ENCODE results near the gene DCBLD1.
"Not testable (repeated sequence)": the region's sequence is repeated elsewhere in the genome, so short reads cannot be mapped to it uniquely, and the experiment has no call there.

DCBLD1 gene

GRCh38 chr6:117503211-117503610 is 20.7 kb downstream of the DCBLD1 start:
- no peak for DNase-seq

GRCh38 chr6:117504478-117505144 is 22.1 kb downstream of the DCBLD1 start:
- DNase-seq: no peak

- DNase-seq: no peak
Measured at GRCh38 chr6:117505311-117505710, 22.8 kb downstream of the DCBLD1 start.

- DNase-seq: no peak
Measured at GRCh38 chr6:117506180-117506835, 23.8 kb downstream of the DCBLD1 start.

- DNase-seq: no peak
Measured at GRCh38 chr6:117506907-117507306, 24.4 kb downstream of the DCBLD1 start.

- DNase-seq: no peak
Measured at GRCh38 chr6:117508450-117508971, 26.0 kb downstream of the DCBLD1 start.

- no peak for DNase-seq
Measured at GRCh38 chr6:117509021-117509420, 26.5 kb downstream of the DCBLD1 start.

- DNase-seq: no peak
Measured at GRCh38 chr6:117512056-117512828, 29.8 kb downstream of the DCBLD1 start.

- no peak for DNase-seq
Measured at GRCh38 chr6:117512987-117513573, 30.6 kb downstream of the DCBLD1 start.

GRCh38 chr6:117513778-117514365 is 31.4 kb downstream of the DCBLD1 start:
- no peak for DNase-seq

GRCh38 chr6:117514655-117515054 is 32.2 kb downstream of the DCBLD1 start:
- DNase-seq: no peak

GRCh38 chr6:117515326-117515725 is 32.9 kb downstream of the DCBLD1 start:
- DNase-seq: no peak

- not testable (repeated sequence) for DNase-seq
Measured at GRCh38 chr6:117517995-117518394, 35.5 kb downstream of the DCBLD1 start.

GRCh38 chr6:117518870-117519269 is 36.4 kb downstream of the DCBLD1 start:
- no peak for DNase-seq

- DNase-seq: no peak
Measured at GRCh38 chr6:117520603-117521395, 38.3 kb downstream of the DCBLD1 start.

GRCh38 chr6:117521791-117522502 is 39.5 kb downstream of the DCBLD1 start:
- DNase-seq: no peak

GRCh38 chr6:117525607-117526006 is 43.1 kb downstream of the DCBLD1 start:
- DNase-seq: no peak

GRCh38 chr6:117530467-117531242 is 48.2 kb downstream of the DCBLD1 start:
- no peak for DNase-seq

- no peak for DNase-seq
Measured at GRCh38 chr6:117531346-117531745, 48.9 kb downstream of the DCBLD1 start.
